H1 (cell line): ENCODE results near the gene SH3BP2.

Experiments
- CHD2 ChIP-seq: IDR thresholded peaks from 2 replicates; pipeline ENCODE4 v1.6.1; 2012; ENCODE audit warnings: low read length, improper control_type of control experiment
- GABPA ChIP-seq: IDR thresholded peaks from 2 replicates; pipeline ENCODE4 v1.6.1; 2011; ENCODE audit warnings: mild to moderate bottlenecking, low read length, moderate library complexity, borderline replicate concordance; ENCODE audit not compliant: insufficient read depth
- POLR2AphosphoS5 ChIP-seq: IDR thresholded peaks from 2 replicates; pipeline ENCODE4 v1.6.1; 2011; ENCODE audit warnings: low read depth, low read length
- TEAD4 ChIP-seq: IDR thresholded peaks from 2 replicates; pipeline ENCODE4 v1.6.1; 2012; ENCODE audit warnings: low read depth, low read length, inconsistent platforms, mixed read lengths
- TF ChIP-seq, protein P1 (sequence below), 3 experiments: IDR thresholded peaks; 1 replicate in 2 of 3; 2 replicates in 1 of 3; pipeline versions ENCODE4 v1.5.1 to v1.6.1; 2011; ENCODE audit warnings: low read length in 3 of 3, mild to moderate bottlenecking in 3 of 3, inconsistent platforms in 2 of 3, low read depth in 1 of 3, moderate library complexity in 1 of 3; ENCODE audit not compliant: insufficient read depth in 1 of 3; ENCODE audit errors: control extremely low read depth in 1 of 3

DNA sequence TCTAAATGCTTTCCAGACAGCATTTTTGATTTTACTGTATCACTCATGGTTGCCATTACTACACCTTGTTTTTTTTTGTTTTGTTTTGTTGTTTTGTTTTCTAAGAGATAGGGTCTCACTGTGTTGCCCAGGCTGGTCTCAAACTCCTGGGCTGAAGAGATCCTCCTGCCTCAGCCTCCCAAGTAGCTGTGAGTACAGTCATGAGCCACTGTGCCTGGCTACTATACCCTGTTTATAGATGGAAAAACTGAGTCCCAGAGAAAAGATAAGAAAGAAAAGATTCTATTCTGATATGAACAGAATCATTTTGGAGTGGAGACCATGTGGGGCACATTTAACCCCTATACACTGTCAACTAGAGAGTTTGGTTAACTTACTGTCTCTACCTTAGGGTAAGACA lies 70.8 kb downstream of the SH3BP2 start:
- TF ChIP-seq POLR2AphosphoS5 (no peak), TEAD4 (no peak), GABPA (no peak), CHD2 (no peak)
- TF ChIP-seq, protein P1, sequence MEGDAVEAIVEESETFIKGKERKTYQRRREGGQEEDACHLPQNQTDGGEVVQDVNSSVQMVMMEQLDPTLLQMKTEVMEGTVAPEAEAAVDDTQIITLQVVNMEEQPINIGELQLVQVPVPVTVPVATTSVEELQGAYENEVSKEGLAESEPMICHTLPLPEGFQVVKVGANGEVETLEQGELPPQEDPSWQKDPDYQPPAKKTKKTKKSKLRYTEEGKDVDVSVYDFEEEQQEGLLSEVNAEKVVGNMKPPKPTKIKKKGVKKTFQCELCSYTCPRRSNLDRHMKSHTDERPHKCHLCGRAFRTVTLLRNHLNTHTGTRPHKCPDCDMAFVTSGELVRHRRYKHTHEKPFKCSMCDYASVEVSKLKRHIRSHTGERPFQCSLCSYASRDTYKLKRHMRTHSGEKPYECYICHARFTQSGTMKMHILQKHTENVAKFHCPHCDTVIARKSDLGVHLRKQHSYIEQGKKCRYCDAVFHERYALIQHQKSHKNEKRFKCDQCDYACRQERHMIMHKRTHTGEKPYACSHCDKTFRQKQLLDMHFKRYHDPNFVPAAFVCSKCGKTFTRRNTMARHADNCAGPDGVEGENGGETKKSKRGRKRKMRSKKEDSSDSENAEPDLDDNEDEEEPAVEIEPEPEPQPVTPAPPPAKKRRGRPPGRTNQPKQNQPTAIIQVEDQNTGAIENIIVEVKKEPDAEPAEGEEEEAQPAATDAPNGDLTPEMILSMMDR (IDR thresholded peaks at IDR 0.05; ENCODE audit: control extremely low read depth in 1 of 3, insufficient read depth in 1 of 3, low read depth in 1 of 3, low read length in 3 of 3), result no peak
